Measurements from ENCODE around the gene KPRP. TPM values are rescaled to one million over a fixed set of nuclear protein-coding genes. Genes with fewer than 3 reads are reported as not detected.

The KPRP gene
- total RNA-seq, 2 experiments from 2014 or later: not detected

DNA sequence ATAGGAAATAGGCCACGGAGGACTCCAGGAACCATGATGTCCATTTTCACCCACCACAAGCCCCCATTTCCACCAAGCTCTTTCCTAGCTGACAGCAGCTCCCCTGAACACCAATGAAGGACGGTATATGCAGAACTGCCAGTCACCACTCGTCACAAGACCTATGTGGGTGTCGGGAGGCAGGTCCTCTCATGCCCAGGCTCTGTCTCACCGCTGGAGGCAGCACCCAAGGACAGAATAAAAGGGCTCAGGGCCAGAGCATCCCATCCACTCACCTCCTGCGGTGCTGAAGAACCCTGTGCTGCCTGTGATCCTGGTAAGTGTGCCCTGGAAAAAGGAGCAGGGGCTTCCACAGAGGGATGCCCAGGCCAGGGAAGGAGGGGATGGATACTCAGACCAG, 17.1 kb downstream of the KPRP start, which contains the start of gene LCE1F:
LCE1F (plus strand) TSS at position 266 of the 400 bp plus-strand sequence. CDS start 1,232 bp downstream, outside the sequence.
- Histone ChIP-seq H3K4me3 (ENCODE audit: low read length) (no peak within 1 kb of the TSS), H3K27ac (ENCODE audit: low read depth in 1 of 2, low read length in 2 of 2) (no peak within 1 kb of the TSS), H3K27me3 (ENCODE audit: control insufficient read depth in 1 of 2, insufficient read depth in 2 of 2, low read length in 2 of 2) (peaks cover 3 to 9% of the 10 kb centered on the region in 2 experiments), H3K9me3 (ENCODE audit: control insufficient read depth in 1 of 2, insufficient read depth in 1 of 2, low read length in 2 of 2) (no peaks in the 10 kb centered on the region), H3K4me1 (ENCODE audit: insufficient read depth, low read length) (no peaks in the 10 kb centered on the region), H3K36me3 (ENCODE audit: insufficient read depth, low read length) (no peaks in the 10 kb centered on the region)
- DNase-seq: no peak
- no peaks in the 10 kb centered on the region for H3K36me3 Mint-ChIP-seq (ENCODE audit: low read depth)
- H3K9me3 Mint-ChIP-seq: peaks cover 3% of the 10 kb centered on the region
- ChIA-PET POLR2A (no interaction called here), CTCF (no interaction called here)
- H3K4me3 Mint-ChIP-seq: no peak within 1 kb of the TSS
- no peak for ATAC-seq (ENCODE audit: poor library complexity)
- H3K27ac Mint-ChIP-seq: no peak within 1 kb of the TSS
- no peaks in the 10 kb centered on the region for H3K4me1 Mint-ChIP-seq (ENCODE audit: low read depth)
- peaks cover 60% of the 10 kb centered on the region for H3K27me3 Mint-ChIP-seq
- intact Hi-C loops (cut with DNase I, micrococcal nuclease): no loop called here
- TF ChIP-seq, protein P1, sequence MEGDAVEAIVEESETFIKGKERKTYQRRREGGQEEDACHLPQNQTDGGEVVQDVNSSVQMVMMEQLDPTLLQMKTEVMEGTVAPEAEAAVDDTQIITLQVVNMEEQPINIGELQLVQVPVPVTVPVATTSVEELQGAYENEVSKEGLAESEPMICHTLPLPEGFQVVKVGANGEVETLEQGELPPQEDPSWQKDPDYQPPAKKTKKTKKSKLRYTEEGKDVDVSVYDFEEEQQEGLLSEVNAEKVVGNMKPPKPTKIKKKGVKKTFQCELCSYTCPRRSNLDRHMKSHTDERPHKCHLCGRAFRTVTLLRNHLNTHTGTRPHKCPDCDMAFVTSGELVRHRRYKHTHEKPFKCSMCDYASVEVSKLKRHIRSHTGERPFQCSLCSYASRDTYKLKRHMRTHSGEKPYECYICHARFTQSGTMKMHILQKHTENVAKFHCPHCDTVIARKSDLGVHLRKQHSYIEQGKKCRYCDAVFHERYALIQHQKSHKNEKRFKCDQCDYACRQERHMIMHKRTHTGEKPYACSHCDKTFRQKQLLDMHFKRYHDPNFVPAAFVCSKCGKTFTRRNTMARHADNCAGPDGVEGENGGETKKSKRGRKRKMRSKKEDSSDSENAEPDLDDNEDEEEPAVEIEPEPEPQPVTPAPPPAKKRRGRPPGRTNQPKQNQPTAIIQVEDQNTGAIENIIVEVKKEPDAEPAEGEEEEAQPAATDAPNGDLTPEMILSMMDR (IDR thresholded peaks at IDR 0.05): no peak

- no peaks in the 10 kb centered on the region for H3K4me1 Mint-ChIP-seq (ENCODE audit: low read depth)
- H3K4me1 ChIP-seq (ENCODE audit: insufficient read depth, low read length): no peaks in the 10 kb centered on the region
- peaks cover 3 to 9% of the 10 kb centered on the region in 2 experiments for H3K27me3 ChIP-seq (ENCODE audit: control insufficient read depth in 1 of 2, insufficient read depth in 2 of 2, low read length in 2 of 2)
- peaks cover 67% of the 10 kb centered on the region for H3K27me3 Mint-ChIP-seq
- CTCF ChIA-PET: no interaction called here
- no peak for DNase-seq
- intact Hi-C loops (cut with DNase I, micrococcal nuclease): no loop called here
- H3K27ac Mint-ChIP-seq: no peak overlapping the region
- no peaks in the 10 kb centered on the region for H3K9me3 ChIP-seq (ENCODE audit: control insufficient read depth in 1 of 2, insufficient read depth in 1 of 2, low read length in 2 of 2)
- POLR2A ChIA-PET: no interaction called here
- H3K27ac ChIP-seq (ENCODE audit: low read depth in 1 of 2, low read length in 2 of 2): no peak overlapping the region
- TF ChIP-seq, protein P1 (IDR thresholded peaks at IDR 0.05): no peak
- ATAC-seq (ENCODE audit: poor library complexity): no peak
- H3K36me3 ChIP-seq (ENCODE audit: insufficient read depth, low read length): no peaks in the 10 kb centered on the region
- no peak overlapping the region for H3K4me3 ChIP-seq (ENCODE audit: low read length)
- H3K9me3 Mint-ChIP-seq: peaks cover 3% of the 10 kb centered on the region
- H3K4me3 Mint-ChIP-seq: no peak overlapping the region
- no peaks in the 10 kb centered on the region for H3K36me3 Mint-ChIP-seq (ENCODE audit: low read depth)
Measured at GRCh38 chr1:152776361-152776760, 18.5 kb downstream of the KPRP start.

DNA sequence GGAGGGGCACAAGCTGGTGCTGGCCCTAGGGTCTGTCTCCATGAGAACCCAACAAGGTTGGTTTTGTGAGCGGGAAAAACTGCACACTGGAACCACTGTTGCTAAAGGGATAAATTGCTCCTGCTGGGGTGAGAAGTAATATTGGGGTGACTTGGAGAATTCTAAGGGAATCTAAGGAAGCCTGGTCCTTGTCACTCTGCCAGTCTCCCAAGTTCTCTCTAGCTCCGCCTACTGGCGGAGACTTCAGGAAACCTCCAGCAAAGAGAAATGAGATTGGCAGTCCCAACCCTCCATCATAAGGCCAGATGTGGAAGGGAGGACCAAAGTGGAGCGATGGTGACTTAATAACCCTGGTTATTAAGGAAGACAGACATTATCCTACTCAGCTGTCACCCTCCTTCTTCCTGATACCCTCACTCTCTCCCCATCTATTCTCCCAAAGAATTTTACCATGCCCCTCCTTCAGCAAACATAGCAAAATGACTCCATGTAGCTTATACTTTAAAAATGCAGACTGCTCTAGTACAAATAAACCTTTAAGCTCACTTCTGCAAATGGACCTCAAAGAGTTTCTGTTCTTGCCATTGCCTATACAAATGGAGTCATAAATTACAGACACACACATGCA, 19.8 kb downstream of the KPRP start:
- Mint-ChIP-seq H3K4me3 (no peak overlapping the region), H3K27me3 (peaks cover 64% of the 10 kb centered on the region), H3K9me3 (peaks cover 3% of the 10 kb centered on the region), H3K4me1 (ENCODE audit: low read depth) (no peaks in the 10 kb centered on the region), H3K36me3 (ENCODE audit: low read depth) (no peaks in the 10 kb centered on the region), H3K27ac (no peak overlapping the region)
- no peak for DNase-seq
- ChIA-PET POLR2A (no interaction called here), CTCF (no interaction called here)
- TF ChIP-seq, protein P1 (IDR thresholded peaks at IDR 0.05): no peak
- Histone ChIP-seq H3K27me3 (ENCODE audit: control insufficient read depth in 1 of 2, insufficient read depth in 2 of 2, low read length in 2 of 2) (peaks cover 3 to 9% of the 10 kb centered on the region in 2 experiments), H3K9me3 (ENCODE audit: control insufficient read depth in 1 of 2, insufficient read depth in 1 of 2, low read length in 2 of 2) (no peaks in the 10 kb centered on the region), H3K36me3 (ENCODE audit: insufficient read depth, low read length) (no peaks in the 10 kb centered on the region), H3K4me3 (ENCODE audit: low read length) (no peak overlapping the region), H3K4me1 (ENCODE audit: insufficient read depth, low read length) (no peaks in the 10 kb centered on the region), H3K27ac (ENCODE audit: low read depth in 1 of 2, low read length in 2 of 2) (no peak overlapping the region)
- intact Hi-C loops (cut with DNase I, micrococcal nuclease): no loop called here
- ATAC-seq (ENCODE audit: poor library complexity): no peak

Data from CD4-positive, alpha-beta T cell (primary cell).